ENCODE results near the gene PDE4A.

Gene PDE4A

DNA sequence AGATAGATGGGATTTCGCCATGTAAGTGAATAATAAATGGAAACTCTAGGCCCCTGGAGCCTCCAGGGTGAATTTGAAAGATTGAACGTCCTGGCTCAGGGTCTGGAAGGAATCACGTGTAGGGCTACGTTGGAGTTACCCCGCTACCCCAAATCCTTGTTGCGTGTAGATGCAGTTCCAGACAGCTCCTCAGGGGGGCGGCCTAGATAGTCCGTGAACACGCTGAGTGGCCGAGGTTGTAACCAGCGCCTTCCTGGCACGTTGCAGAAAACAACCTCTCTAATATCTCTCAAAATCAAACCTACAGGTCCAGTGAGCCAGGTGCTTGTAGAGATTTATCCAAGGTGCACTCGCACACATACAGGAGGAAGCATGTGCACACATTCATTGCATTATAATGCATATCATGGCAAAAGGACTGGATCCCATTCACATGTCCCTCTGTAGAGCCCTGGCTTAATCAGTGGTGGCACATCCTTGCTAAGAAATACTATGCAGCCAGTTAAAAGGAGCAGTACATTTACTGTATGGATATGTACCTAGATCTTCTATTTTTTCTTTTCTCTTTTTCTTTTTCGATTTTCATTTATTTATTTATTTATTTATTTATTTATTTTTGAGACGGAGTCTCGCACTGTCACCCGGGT, 85.4 kb downstream of the PDE4A start:
- Histone ChIP-seq H3K4me3 (ENCODE audit: low read length in 2 of 2) (no peak overlapping the region), H3K27ac (ENCODE audit: low read depth in 2 of 2, low read length in 2 of 2) (no peak overlapping the region), H3K4me1 (ENCODE audit: control insufficient read depth in 2 of 2, insufficient read depth in 2 of 2, low read length in 2 of 2) (peaks cover 6 to 7% of the 10 kb centered on the region in 2 donors), H3K9me3 (ENCODE audit: control insufficient read depth in 2 of 2, low read length in 2 of 2) (no peaks in the 10 kb centered on the region), H3K36me3 (ENCODE audit: control insufficient read depth in 2 of 2, insufficient read depth in 2 of 2, low read length in 2 of 2) (no peaks in the 10 kb centered on the region), H3K27me3 (ENCODE audit: control insufficient read depth in 2 of 2, insufficient read depth in 2 of 2, low read length in 2 of 2) (no peaks in the 10 kb centered on the region), H3K9ac (ENCODE audit: low read depth in 1 of 2, low read length in 2 of 2) (no peak overlapping the region)

DNA sequence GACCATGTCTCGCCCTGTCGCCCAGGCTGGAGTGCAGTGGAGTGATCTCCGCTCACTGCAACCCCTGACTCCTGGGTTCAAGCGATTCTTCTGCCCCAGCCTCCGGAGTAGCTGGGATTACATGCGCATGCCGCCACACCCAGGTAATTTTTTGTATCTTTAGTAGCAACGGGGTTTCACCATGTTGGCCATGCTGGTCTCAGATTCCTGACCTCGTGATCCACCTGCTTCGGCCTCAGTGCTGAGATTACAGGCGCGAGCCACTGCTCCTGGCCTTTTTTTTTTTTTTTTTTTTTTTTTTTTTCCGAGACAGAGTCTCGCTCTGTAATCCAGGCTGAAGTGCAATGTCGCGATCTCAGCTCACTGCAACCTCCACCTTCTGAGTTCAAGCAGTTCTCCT, 87.7 kb downstream of the PDE4A start:
- no peak overlapping the region for H3K27ac ChIP-seq (ENCODE audit: low read depth in 2 of 2, low read length in 2 of 2)
- peaks cover 0 to 2% of the 10 kb centered on the region in 2 donors for H3K4me1 ChIP-seq (ENCODE audit: control insufficient read depth in 2 of 2, insufficient read depth in 2 of 2, low read length in 2 of 2)
- H3K9me3 ChIP-seq (ENCODE audit: control insufficient read depth in 2 of 2, low read length in 2 of 2), result no peaks in the 10 kb centered on the region
- no peak overlapping the region for H3K9ac ChIP-seq (ENCODE audit: low read depth in 1 of 2, low read length in 2 of 2)
- peaks cover 2% of the 10 kb centered on the region in 2 donors for H3K27me3 ChIP-seq (ENCODE audit: control insufficient read depth in 2 of 2, insufficient read depth in 2 of 2, low read length in 2 of 2)
- H3K4me3 ChIP-seq (ENCODE audit: low read length in 2 of 2), result no peak overlapping the region
- no peaks in the 10 kb centered on the region for H3K36me3 ChIP-seq (ENCODE audit: control insufficient read depth in 2 of 2, insufficient read depth in 2 of 2, low read length in 2 of 2)

GRCh38 chr19:10508707-10509106, 88.4 kb downstream of the PDE4A start:
- Histone ChIP-seq H3K4me3 (ENCODE audit: low read length in 2 of 2) (no peak overlapping the region), H3K27me3 (ENCODE audit: control insufficient read depth in 2 of 2, insufficient read depth in 2 of 2, low read length in 2 of 2) (peaks cover 5 to 8% of the 10 kb centered on the region in 2 donors), H3K36me3 (ENCODE audit: control insufficient read depth in 2 of 2, insufficient read depth in 2 of 2, low read length in 2 of 2) (no peaks in the 10 kb centered on the region), H3K9ac (ENCODE audit: low read depth in 1 of 2, low read length in 2 of 2) (no peak overlapping the region), H3K4me1 (ENCODE audit: control insufficient read depth in 2 of 2, insufficient read depth in 2 of 2, low read length in 2 of 2) (peaks cover 0 to 2% of the 10 kb centered on the region in 2 donors), H3K9me3 (ENCODE audit: control insufficient read depth in 2 of 2, low read length in 2 of 2) (no peaks in the 10 kb centered on the region), H3K27ac (ENCODE audit: low read depth in 2 of 2, low read length in 2 of 2) (no peak overlapping the region)

- Histone ChIP-seq H3K9me3 (ENCODE audit: control insufficient read depth in 2 of 2, low read length in 2 of 2) (no peaks in the 10 kb centered on the region), H3K9ac (ENCODE audit: low read depth in 1 of 2, low read length in 2 of 2) (no peak overlapping the region), H3K27me3 (ENCODE audit: control insufficient read depth in 2 of 2, insufficient read depth in 2 of 2, low read length in 2 of 2) (peaks cover 19 to 22% of the 10 kb centered on the region in 2 donors), H3K36me3 (ENCODE audit: control insufficient read depth in 2 of 2, insufficient read depth in 2 of 2, low read length in 2 of 2) (no peaks in the 10 kb centered on the region), H3K4me3 (ENCODE audit: low read length in 2 of 2) (no peak overlapping the region), H3K4me1 (ENCODE audit: control insufficient read depth in 2 of 2, insufficient read depth in 2 of 2, low read length in 2 of 2) (peaks cover 0 to 2% of the 10 kb centered on the region in 2 donors), H3K27ac (ENCODE audit: low read depth in 2 of 2, low read length in 2 of 2) (no peak overlapping the region)
Observed at GRCh38 chr19:10510301-10510802, 90.0 kb downstream of the PDE4A start.

DNA sequence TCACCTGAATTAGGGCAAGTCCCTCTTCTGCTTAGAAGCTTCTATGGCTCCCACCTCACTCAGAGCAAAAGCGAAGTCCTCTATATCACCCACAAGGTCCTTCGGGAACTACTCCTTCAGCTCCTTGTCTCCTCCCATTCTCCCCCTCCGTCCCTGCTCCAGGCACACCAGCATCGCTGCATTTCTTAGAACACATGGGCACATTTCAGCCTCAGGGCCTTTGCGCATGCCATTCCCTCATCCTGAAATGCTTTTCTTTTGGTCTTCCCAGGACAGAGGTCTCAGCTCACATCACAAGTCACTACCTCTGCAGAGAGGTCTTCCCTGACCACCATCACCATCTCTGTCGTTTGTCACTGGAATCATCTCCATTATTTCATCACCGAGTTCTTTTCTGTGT, 92.9 kb downstream of the PDE4A start:
- Histone ChIP-seq H3K9me3 (ENCODE audit: control insufficient read depth in 2 of 2, low read length in 2 of 2) (no peaks in the 10 kb centered on the region), H3K4me3 (ENCODE audit: low read length in 2 of 2) (no peak overlapping the region), H3K4me1 (ENCODE audit: control insufficient read depth in 2 of 2, insufficient read depth in 2 of 2, low read length in 2 of 2) (peaks cover 3 to 6% of the 10 kb centered on the region in 2 donors), H3K9ac (ENCODE audit: low read depth in 1 of 2, low read length in 2 of 2) (no peak overlapping the region), H3K36me3 (ENCODE audit: control insufficient read depth in 2 of 2, insufficient read depth in 2 of 2, low read length in 2 of 2) (no peaks in the 10 kb centered on the region), H3K27me3 (ENCODE audit: control insufficient read depth in 2 of 2, insufficient read depth in 2 of 2, low read length in 2 of 2) (peaks cover 42 to 43% of the 10 kb centered on the region in 2 donors), H3K27ac (ENCODE audit: low read depth in 2 of 2, low read length in 2 of 2) (no peak overlapping the region)

GRCh38 chr19:10514211-10515145, 94.1 kb downstream of the PDE4A start:
- Histone ChIP-seq H3K27ac (ENCODE audit: low read depth in 2 of 2, low read length in 2 of 2) (no peak overlapping the region), H3K4me3 (ENCODE audit: low read length in 2 of 2) (no peak overlapping the region), H3K36me3 (ENCODE audit: control insufficient read depth in 2 of 2, insufficient read depth in 2 of 2, low read length in 2 of 2) (no peaks in the 10 kb centered on the region), H3K9me3 (ENCODE audit: control insufficient read depth in 2 of 2, low read length in 2 of 2) (no peaks in the 10 kb centered on the region), H3K27me3 (ENCODE audit: control insufficient read depth in 2 of 2, insufficient read depth in 2 of 2, low read length in 2 of 2) (peaks cover 54 to 55% of the 10 kb centered on the region in 2 donors), H3K9ac (ENCODE audit: low read depth in 1 of 2, low read length in 2 of 2) (no peak overlapping the region), H3K4me1 (ENCODE audit: control insufficient read depth in 2 of 2, insufficient read depth in 2 of 2, low read length in 2 of 2) (peaks cover 5 to 8% of the 10 kb centered on the region in 2 donors)

DNA sequence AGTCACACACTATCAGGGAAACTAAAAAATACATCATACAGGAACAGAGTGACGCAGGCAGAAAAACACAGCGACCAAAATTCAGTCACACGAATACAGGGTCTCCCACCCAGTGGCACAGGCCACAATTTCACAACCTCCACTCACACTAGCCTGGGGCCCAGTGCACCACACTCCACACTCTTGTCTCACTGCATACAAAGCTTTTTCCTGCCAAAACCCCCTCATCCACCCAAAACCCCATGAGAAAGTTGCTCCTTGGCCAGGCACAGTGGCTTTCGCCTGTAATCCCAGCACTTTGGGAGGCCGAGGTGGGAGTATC, 95.7 kb downstream of the PDE4A start:
- Histone ChIP-seq H3K9ac (ENCODE audit: low read depth in 1 of 2, low read length in 2 of 2) (no peak overlapping the region), H3K9me3 (ENCODE audit: control insufficient read depth in 2 of 2, low read length in 2 of 2) (no peaks in the 10 kb centered on the region), H3K4me1 (ENCODE audit: control insufficient read depth in 2 of 2, insufficient read depth in 2 of 2, low read length in 2 of 2) (peaks cover 5 to 8% of the 10 kb centered on the region in 2 donors), H3K27me3 (ENCODE audit: control insufficient read depth in 2 of 2, insufficient read depth in 2 of 2, low read length in 2 of 2) (peaks cover 56 to 58% of the 10 kb centered on the region in 2 donors), H3K36me3 (ENCODE audit: control insufficient read depth in 2 of 2, insufficient read depth in 2 of 2, low read length in 2 of 2) (no peaks in the 10 kb centered on the region), H3K27ac (ENCODE audit: low read depth in 2 of 2, low read length in 2 of 2) (no peak overlapping the region), H3K4me3 (ENCODE audit: low read length in 2 of 2) (no peak overlapping the region)

- Histone ChIP-seq H3K9me3 (ENCODE audit: control insufficient read depth in 2 of 2, low read length in 2 of 2) (no peaks in the 10 kb centered on the region), H3K4me1 (ENCODE audit: control insufficient read depth in 2 of 2, insufficient read depth in 2 of 2, low read length in 2 of 2) (peaks cover 5 to 8% of the 10 kb centered on the region in 2 donors), H3K36me3 (ENCODE audit: control insufficient read depth in 2 of 2, insufficient read depth in 2 of 2, low read length in 2 of 2) (no peaks in the 10 kb centered on the region), H3K27ac (ENCODE audit: low read depth in 2 of 2, low read length in 2 of 2) (no peak overlapping the region), H3K9ac (ENCODE audit: low read depth in 1 of 2, low read length in 2 of 2) (no peak overlapping the region), H3K4me3 (ENCODE audit: low read length in 2 of 2) (no peak overlapping the region), H3K27me3 (ENCODE audit: control insufficient read depth in 2 of 2, insufficient read depth in 2 of 2, low read length in 2 of 2) (peaks cover 56 to 58% of the 10 kb centered on the region in 2 donors)
Observed at GRCh38 chr19:10516671-10517286, 96.4 kb downstream of the PDE4A start.

DNA sequence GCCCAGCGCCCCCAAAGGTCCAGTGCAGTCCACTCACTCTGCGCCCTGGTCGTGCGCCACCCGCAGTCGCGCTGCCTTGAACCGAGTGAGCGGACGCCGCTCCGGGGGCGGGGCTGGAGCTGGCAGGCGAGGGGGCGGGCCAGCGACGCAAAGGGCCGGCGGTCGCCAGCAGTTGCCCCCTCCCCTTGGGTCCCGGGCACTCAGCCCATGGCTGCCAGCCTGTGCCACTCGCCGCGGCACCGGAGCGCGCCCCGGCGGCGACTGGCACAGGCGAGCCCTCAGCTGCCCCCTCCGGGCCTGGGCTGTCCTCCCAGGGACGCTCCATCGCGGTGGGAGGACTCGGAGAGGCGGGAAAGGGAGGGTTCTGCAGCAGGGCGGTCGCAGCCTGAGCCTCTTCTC, 97.0 kb downstream of the PDE4A start, which contains the start of gene S1PR5:
S1PR5 (minus strand) TSS at position 87 of the 399 bp plus-strand sequence. CDS start 2,436 bp downstream, outside the sequence.
- Histone ChIP-seq H3K4me3 (ENCODE audit: low read length in 2 of 2) (no peak within 1 kb of the TSS), H3K4me1 (ENCODE audit: control insufficient read depth in 2 of 2, insufficient read depth in 2 of 2, low read length in 2 of 2) (peaks cover 5 to 8% of the 10 kb centered on the region in 2 donors), H3K9ac (ENCODE audit: low read depth in 1 of 2, low read length in 2 of 2) (no peak within 1 kb of the TSS), H3K27ac (ENCODE audit: low read depth in 2 of 2, low read length in 2 of 2) (no peak within 1 kb of the TSS), H3K36me3 (ENCODE audit: control insufficient read depth in 2 of 2, insufficient read depth in 2 of 2, low read length in 2 of 2) (no peaks in the 10 kb centered on the region), H3K9me3 (ENCODE audit: control insufficient read depth in 2 of 2, low read length in 2 of 2) (no peaks in the 10 kb centered on the region), H3K27me3 (ENCODE audit: control insufficient read depth in 2 of 2, insufficient read depth in 2 of 2, low read length in 2 of 2) (peaks cover 56 to 58% of the 10 kb centered on the region in 2 donors)
